ENCODE results near the gene CPNE2. TPM values are rescaled to one million over a fixed set of nuclear protein-coding genes. Genes with fewer than 3 reads are reported as not detected.
"Not testable (repeated sequence)": the region's sequence is repeated elsewhere in the genome, so short reads cannot be mapped to it uniquely, and the experiment has no call there.

Gene CPNE2
- total RNA-seq, 2 donors from 2014 or later: 26.7 to 28.4 TPM

- intact Hi-C loops (cut with DNase I): no loop called here
Observed at GRCh38 chr16:57066625-57067024, 25.8 kb upstream of the CPNE2 start.

GRCh38 chr16:57067347-57067746 lies 25.0 kb upstream of the CPNE2 start:
- DNase-seq (ENCODE audit: low spot score): no peak
- intact Hi-C loops (cut with DNase I): no loop called here

More at GRCh38 chr16:57066625-57067024, 25.8 kb upstream of the CPNE2 start:
- DNase-seq (ENCODE audit: low spot score): no peak

- intact Hi-C loops (cut with DNase I): no loop called here
- no peak for DNase-seq (ENCODE audit: low spot score)
Observed at GRCh38 chr16:57069053-57069452, 23.3 kb upstream of the CPNE2 start.

DNA sequence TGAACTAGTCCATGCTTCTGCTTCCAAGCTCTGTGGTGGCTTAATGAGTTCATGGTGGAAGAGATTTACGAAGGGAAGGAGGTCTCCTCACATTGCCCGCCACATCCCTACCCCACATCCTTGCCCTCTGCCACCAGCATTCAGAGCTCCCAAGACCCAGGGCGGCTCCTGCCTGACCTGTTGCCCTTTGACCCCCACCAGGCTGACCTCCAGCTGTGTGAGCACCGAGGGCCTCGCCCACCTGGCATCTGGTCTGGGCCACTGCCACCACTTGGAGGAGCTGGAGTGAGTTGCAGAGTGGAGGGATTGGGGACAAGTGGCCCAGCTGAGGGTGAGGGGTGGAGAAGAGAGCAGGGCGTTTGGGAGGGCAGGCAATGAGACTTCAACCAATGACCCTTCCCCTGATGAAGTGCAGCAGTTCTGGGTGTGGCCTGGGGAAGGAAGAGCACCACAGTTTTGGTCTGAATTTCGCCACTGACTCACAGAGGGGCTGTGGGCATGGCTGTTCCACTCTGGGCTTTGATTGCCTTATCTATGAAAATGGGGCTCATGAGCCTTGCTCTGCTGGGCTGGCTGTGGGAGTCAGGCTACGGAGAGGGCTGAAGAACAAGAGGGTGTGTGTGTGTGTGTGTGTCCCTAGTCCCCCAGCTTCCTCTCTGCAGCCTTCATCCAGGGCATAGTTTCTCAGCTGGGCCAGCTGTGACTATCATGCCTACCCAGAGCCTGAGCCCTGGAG lies 22.6 kb upstream of the CPNE2 start:
- DNase-seq (ENCODE audit: low spot score): no peak
- intact Hi-C loops (cut with DNase I): no loop called here

GRCh38 chr16:57070424-57070823 lies 22.0 kb upstream of the CPNE2 start:
- no peak for DNase-seq (ENCODE audit: low spot score)
- intact Hi-C loops (cut with DNase I): no loop called here

DNA sequence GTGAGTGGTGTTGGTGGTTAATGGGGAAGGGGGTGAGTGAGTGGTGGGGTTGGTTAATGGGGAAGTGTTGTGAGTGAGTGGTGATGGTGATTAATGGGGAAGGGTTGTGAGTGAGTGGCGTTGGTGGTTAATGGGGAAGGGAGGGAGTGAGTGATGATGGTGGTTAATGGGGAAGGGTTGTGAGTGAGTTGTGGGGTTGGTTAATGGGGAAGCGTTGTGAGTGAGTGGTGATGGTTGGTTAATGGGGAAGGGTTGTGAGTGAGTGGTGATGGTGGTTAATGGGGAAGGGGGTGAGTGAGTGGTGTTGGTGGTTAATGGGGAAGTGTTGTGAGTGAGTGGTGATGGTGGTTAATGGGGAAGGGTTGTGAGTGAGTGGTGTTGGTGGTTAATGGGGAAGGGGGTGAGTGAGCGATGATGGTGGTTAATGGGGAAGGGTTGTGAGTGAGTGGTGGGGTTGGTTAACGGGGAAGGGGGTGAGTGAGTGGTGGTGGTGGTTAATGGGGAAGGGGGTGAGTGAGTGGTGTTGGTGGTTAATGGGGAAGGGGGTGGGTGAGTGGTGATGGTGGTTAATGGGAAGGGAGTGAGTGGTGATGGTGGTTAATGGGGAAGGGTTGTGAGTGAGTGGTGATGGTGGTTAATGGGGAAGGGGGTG lies 21.2 kb upstream of the CPNE2 start:
- intact Hi-C loops (cut with DNase I); DNase-seq (ENCODE audit: low spot score): not testable (repeated sequence)

- DNase-seq (ENCODE audit: low spot score): no peak
- intact Hi-C loops (cut with DNase I): no loop called here
Observed at GRCh38 chr16:57071831-57072582, 20.4 kb upstream of the CPNE2 start.

GRCh38 chr16:57072616-57073275 lies 19.6 kb upstream of the CPNE2 start:
- DNase-seq (ENCODE audit: low spot score): no peak
- intact Hi-C loops (cut with DNase I): no loop called here

GRCh38 chr16:57077714-57078113 lies 14.7 kb upstream of the CPNE2 start:
- intact Hi-C loops (cut with DNase I): no loop called here
- DNase-seq (ENCODE audit: low spot score): no peak

DNA sequence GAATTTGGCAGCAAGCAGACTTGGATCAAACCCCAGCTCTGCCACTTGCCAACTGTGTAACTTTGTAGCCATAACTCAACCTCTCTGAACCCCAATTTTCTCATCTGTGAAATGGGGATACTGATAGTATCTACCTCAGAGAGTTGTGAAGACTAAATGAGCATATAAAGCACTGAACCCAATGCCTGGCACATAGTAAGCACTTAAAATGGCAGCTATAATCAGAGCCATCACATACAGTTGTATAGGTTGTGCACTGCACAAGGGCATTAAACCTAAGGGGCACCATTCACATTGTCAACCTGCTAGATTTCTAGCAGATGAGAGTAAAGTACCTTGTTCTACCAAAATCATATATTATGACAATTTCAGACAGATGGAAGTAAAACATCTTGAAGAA lies 10.6 kb upstream of the CPNE2 start:
- intact Hi-C loops (cut with DNase I): loop anchor here in 1 of 2 donors (5.0 kb wide), 1 partner anchor 86 kb away; no protein-coding TSS in a partner anchor
- DNase-seq (ENCODE audit: low spot score): no peak

DNA sequence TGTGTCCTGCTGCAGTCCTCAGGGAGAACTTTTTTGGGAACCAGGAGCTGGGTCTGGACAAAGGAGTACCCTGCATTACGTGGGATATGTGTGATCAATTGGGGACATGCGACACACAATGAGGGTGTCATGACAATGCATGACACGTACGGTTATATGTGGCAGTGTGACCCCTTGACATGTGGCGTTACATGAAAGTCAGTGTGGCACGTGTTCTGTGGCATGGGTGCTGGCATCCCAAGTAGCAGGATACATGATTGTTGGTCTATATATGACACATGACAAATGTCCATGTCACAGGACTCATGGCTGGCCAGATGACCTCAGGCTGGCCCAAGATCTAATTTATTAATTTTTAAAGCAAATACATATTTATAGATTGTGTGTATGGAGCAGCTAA lies 9.7 kb upstream of the CPNE2 start:
- DNase-seq (ENCODE audit: low spot score): no peak
- intact Hi-C loops (cut with DNase I): loop anchor here in 1 of 2 donors (5.0 kb wide), 1 partner anchor 85 kb away; no protein-coding TSS in a partner anchor

DNA sequence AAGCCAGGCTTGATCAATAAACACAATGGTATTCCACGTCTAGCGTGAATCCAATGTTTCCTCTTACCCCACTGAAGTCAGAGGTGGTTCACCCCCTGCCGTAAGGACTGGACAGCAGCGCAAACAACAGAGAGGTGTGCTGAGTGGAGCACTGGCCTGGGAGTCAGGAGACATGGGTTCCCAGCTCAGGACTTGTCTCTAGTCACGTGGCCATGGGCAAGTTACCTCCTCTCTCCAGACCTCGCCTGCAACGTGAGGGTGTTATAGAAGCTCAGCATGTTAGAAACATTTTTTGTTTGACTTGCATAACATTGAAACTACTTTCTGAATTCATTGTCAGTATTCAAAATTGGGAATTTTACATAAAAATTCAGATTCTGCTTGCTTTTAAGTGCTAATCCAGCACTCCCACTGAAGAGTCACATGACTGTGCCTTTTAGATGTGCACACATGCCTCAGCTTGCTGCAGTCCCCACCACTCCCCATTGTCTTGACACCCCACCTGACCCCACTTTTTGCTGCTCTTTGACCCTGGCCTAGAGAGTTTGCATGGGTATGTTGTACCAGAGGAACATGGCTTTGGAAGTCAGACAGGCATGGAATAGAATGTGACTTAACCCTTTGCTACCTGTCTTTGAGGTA lies 8.8 kb upstream of the CPNE2 start:
- DNase-seq (ENCODE audit: low spot score): no peak
- intact Hi-C loops (cut with DNase I): loop anchor here in 1 of 2 donors (5.0 kb wide), 1 partner anchor 84 kb away; no protein-coding TSS in a partner anchor

GRCh38 chr16:57084257-57084770 lies 8.1 kb upstream of the CPNE2 start:
- peak; percentile 92 for DNase-seq (ENCODE audit: low spot score)
- intact Hi-C loops (cut with DNase I): loop anchor here in 1 of 2 donors (5.0 kb wide), 1 partner anchor 83 kb away; no protein-coding TSS in a partner anchor

- intact Hi-C loops (cut with DNase I): loop anchor here in 1 of 2 donors (5.0 kb wide), 1 partner anchor 82 kb away; no protein-coding TSS in a partner anchor
- DNase-seq (ENCODE audit: low spot score): no peak
Observed at GRCh38 chr16:57084996-57085395, 7.4 kb upstream of the CPNE2 start.

- no peak for DNase-seq (ENCODE audit: low spot score)
- intact Hi-C loops (cut with DNase I): no loop called here
Observed at GRCh38 chr16:57087003-57087402, 5.4 kb upstream of the CPNE2 start.

GRCh38 chr16:57089406-57089805 lies 3.0 kb upstream of the CPNE2 start:
- intact Hi-C loops (cut with DNase I): loop anchor here in 1 of 2 donors (1.0 kb wide), 1 partner anchor 43 kb away; no protein-coding TSS in a partner anchor
- DNase-seq (ENCODE audit: low spot score): no peak

GRCh38 chr16:57091200-57091974 lies 996 bp upstream of the CPNE2 start:
- no peak for DNase-seq (ENCODE audit: low spot score)
- intact Hi-C loops (cut with DNase I): loop anchor here in 1 of 2 donors (10.0 kb wide), 1 partner anchor 63 kb away; no protein-coding TSS in a partner anchor

Data from posterior vena cava (tissue), 2 donors.